CD8-positive, alpha-beta memory T cell (primary cell): ENCODE results near the gene DDTL. TPM values are rescaled to one million over a fixed set of nuclear protein-coding genes. Genes with fewer than 3 reads are reported as not detected.
A peak's percentile ranks its signal among the peaks of the same experiment; 100 is the strongest.
"Not testable (repeated sequence)": the region's sequence is repeated elsewhere in the genome, so short reads cannot be mapped to it uniquely, and the experiment has no call there.

Source experiments
- CTCF ChIA-PET: fragments of 350-600 bp; sonication (Branson Sonifier 250); formaldehyde crosslinking; loops from one replicate; lab custom pipeline; 2021; ENCODE audit warnings: antibody characterized with exemption; lab: Charles Lee
- POLR2A ChIA-PET: fragments of 350-600 bp; sonication (Branson Sonifier 250); formaldehyde crosslinking; loops from one replicate; lab custom pipeline; 2021; ENCODE audit warnings: antibody characterized with exemption; lab: Charles Lee
- DNase-seq, 5 donors: peaks; one replicate each; pipeline versions ENCODE4 v3.0.0 to v3.0.0-alpha.2; 2020 to 2022; ENCODE audit warnings: mixed read lengths in 1 of 5
- H3K27ac ChIP-seq: one replicate; pipeline ENCODE4 v1.7.0; 2013; ENCODE audit warnings: low read depth, mild to moderate bottlenecking, low read length, moderate library complexity
- H3K27me3 ChIP-seq: 2 replicates; pipeline ENCODE4 v1.7.0; 2013; ENCODE audit warnings: low read length, mild to moderate bottlenecking; ENCODE audit not compliant: insufficient read depth, poor library complexity, severe bottlenecking
- H3K36me3 ChIP-seq: 2 replicates; pipeline ENCODE4 v1.7.0; 2013; ENCODE audit warnings: mild to moderate bottlenecking, low read length, moderate library complexity; ENCODE audit not compliant: insufficient read depth
- H3K4me1 ChIP-seq: 2 replicates; pipeline ENCODE4 v1.7.0; 2013; ENCODE audit warnings: mild to moderate bottlenecking, low read length, moderate library complexity; ENCODE audit not compliant: insufficient read depth
- H3K4me3 ChIP-seq: 2 replicates; pipeline ENCODE4 v1.7.0; 2013; ENCODE audit warnings: mild to moderate bottlenecking, low read length
- H3K9me3 ChIP-seq: 2 replicates; pipeline ENCODE4 v1.7.0; 2013; ENCODE audit warnings: mild to moderate bottlenecking, low read length
- H3K27ac Mint-ChIP-seq, 8 donors: one replicate each; pipeline ENCODE4 v1.8.0; 2020 to 2021; ENCODE audit warnings: mixed read lengths in 8 of 8, mild to moderate bottlenecking in 6 of 8, inconsistent platforms in 3 of 8, moderate library complexity in 3 of 8
- H3K27me3 Mint-ChIP-seq, 2 donors: one replicate each; pipeline ENCODE4 v1.8.0; 2020 to 2021; ENCODE audit warnings: mixed read lengths in 2 of 2, mild to moderate bottlenecking in 1 of 2, moderate library complexity in 1 of 2
- H3K36me3 Mint-ChIP-seq, 3 donors: one replicate each; pipeline ENCODE4 v1.8.0; 2020 to 2021; ENCODE audit warnings: mixed read lengths in 3 of 3, inconsistent platforms in 1 of 3, mild to moderate bottlenecking in 1 of 3
- H3K4me1 Mint-ChIP-seq, 3 donors: one replicate each; pipeline ENCODE4 v1.8.0; 2020 to 2021; ENCODE audit warnings: mixed read lengths in 3 of 3, inconsistent platforms in 1 of 3, mild to moderate bottlenecking in 1 of 3
- H3K4me3 Mint-ChIP-seq, 7 donors: one replicate each; pipeline ENCODE4 v1.8.0; 2020 to 2021; ENCODE audit warnings: mixed read lengths in 7 of 7, mild to moderate bottlenecking in 6 of 7, moderate library complexity in 4 of 7, inconsistent platforms in 2 of 7
- H3K9me3 Mint-ChIP-seq, 5 donors: one replicate each; pipeline ENCODE4 v1.8.0; 2020 to 2022; ENCODE audit warnings: mixed read lengths in 5 of 5, mild to moderate bottlenecking in 3 of 5, moderate library complexity in 2 of 5, inconsistent platforms in 1 of 5
- polyA plus RNA-seq: library from polyadenylated mRNA; unstranded; fragments of 300-500 nt; fragmentation: Illumina TruSeq; gene quantifications from one replicate; pipeline ENCODE4 v1.2.3, GENCODE V29; 2021
- total RNA-seq, 2 experiments: library from RNA; stranded (reverse); gene quantifications; one replicate each; pipeline ENCODE4 v1.2.3, GENCODE V29; 2021

DDTL gene
- total and polyA plus RNA-seq, 3 experiments from 2014 or later = 2.4 TPM; not detected in 2

GRCh38 chr22:23955886-23956285, 10.8 kb upstream of the DDTL start:
- H3K27ac Mint-ChIP-seq, H3K27me3 Mint-ChIP-seq, CTCF ChIA-PET, H3K4me3 ChIP-seq, H3K27ac ChIP-seq, POLR2A ChIA-PET, H3K4me1 ChIP-seq, H3K4me1 Mint-ChIP-seq, H3K9me3 Mint-ChIP-seq, H3K27me3 ChIP-seq, H3K9me3 ChIP-seq, DNase-seq, H3K36me3 Mint-ChIP-seq, H3K36me3 ChIP-seq, H3K4me3 Mint-ChIP-seq: not testable (repeated sequence)

- CTCF ChIA-PET, H3K27ac ChIP-seq, H3K36me3 ChIP-seq: not testable (repeated sequence)
Observed at GRCh38 chr22:23956301-23956900, 10.3 kb upstream of the DDTL start.

DNA sequence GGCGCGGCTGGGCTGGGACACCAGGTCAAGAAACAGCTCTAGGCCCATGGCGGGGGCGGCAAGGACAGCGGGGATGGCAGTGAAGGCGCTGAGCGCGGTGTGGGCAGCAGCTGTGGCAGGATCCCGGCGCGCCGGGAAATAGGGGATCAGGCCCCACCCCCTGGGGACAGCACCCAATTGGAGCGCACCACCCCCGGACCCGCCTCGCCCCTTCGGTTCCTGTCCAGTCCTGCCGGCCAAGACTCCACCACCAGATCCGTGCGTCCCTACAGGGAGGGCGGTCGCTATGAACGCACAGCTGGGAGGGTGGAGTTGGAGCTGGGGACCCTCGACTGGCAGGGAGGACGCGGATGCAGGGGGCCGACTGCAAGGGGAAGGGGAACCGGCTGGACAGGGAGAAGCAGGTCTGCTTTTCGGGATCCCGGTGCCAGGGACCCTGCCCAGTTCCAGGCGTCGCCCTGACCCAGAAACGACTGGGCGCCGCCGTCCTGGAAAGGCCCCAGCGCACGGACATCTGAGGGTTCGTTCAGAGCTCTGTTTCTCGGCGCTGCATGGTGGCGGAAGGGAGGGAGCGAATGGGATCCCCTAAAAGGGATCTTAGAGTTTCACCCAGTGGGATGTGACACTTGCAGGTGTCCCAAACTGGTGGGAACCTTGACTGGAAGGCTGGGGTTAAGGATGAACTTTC, 5.5 kb upstream of the DDTL start, which contains the start of gene GSTT2B:
TSS of gene GSTT2B (minus strand) at position 112 of the 688 bp plus-strand sequence. CDS start at position 48, 64 bp downstream.
- H3K27me3 Mint-ChIP-seq, H3K36me3 Mint-ChIP-seq, H3K27me3 ChIP-seq, H3K4me3 Mint-ChIP-seq, H3K4me1 Mint-ChIP-seq, DNase-seq, H3K9me3 ChIP-seq, H3K4me1 ChIP-seq, H3K36me3 ChIP-seq, H3K9me3 Mint-ChIP-seq, H3K4me3 ChIP-seq, H3K27ac Mint-ChIP-seq, CTCF ChIA-PET, H3K27ac ChIP-seq, POLR2A ChIA-PET: not testable (repeated sequence)

More at GRCh38 chr22:23956301-23956900, 10.3 kb upstream of the DDTL start:
- H3K9me3 ChIP-seq, H3K27me3 ChIP-seq, H3K4me3 Mint-ChIP-seq, POLR2A ChIA-PET, H3K4me1 ChIP-seq, H3K36me3 Mint-ChIP-seq, H3K9me3 Mint-ChIP-seq, H3K27me3 Mint-ChIP-seq, H3K4me3 ChIP-seq, H3K4me1 Mint-ChIP-seq: not testable (repeated sequence)
- DNase-seq = peak; percentile 59 to 80 (median 64)
- H3K27ac Mint-ChIP-seq = peak overlapping the region in 2 of 8 donors; percentile 39 to 74

DNA sequence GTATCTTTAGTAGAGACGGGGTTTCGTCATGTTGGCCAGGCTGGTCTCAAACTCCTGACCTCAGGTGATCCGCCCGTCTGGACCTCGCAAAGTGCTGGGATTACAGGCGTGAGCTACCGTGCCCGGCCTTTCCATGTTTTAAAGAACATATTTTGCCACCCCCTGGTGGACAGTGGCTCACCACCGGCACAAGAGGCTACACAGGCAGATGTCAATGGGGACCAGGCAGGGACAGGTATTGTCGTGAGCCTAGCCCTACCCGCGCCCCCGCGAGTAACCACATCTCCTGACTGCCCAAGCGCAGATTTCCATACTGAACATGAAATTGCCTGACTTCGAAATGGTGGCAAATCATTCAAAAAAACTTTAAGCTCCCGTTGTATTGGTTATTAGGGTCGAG, 594 bp upstream of the DDTL start:
- H3K27me3 ChIP-seq, H3K9me3 ChIP-seq, H3K4me3 ChIP-seq, H3K27ac ChIP-seq, CTCF ChIA-PET, DNase-seq, POLR2A ChIA-PET, H3K4me1 ChIP-seq, H3K9me3 Mint-ChIP-seq, H3K4me3 Mint-ChIP-seq, H3K27me3 Mint-ChIP-seq, H3K27ac Mint-ChIP-seq: not testable (repeated sequence)
- Mint-ChIP-seq H3K36me3 (peaks cover 7 to 22% (median 8%) of the 10 kb centered on the region in 3 donors), H3K4me1 (peaks cover 12 to 15% (median 13%) of the 10 kb centered on the region in 3 donors)
- H3K36me3 ChIP-seq = peaks cover 20% of the 10 kb centered on the region

DNA sequence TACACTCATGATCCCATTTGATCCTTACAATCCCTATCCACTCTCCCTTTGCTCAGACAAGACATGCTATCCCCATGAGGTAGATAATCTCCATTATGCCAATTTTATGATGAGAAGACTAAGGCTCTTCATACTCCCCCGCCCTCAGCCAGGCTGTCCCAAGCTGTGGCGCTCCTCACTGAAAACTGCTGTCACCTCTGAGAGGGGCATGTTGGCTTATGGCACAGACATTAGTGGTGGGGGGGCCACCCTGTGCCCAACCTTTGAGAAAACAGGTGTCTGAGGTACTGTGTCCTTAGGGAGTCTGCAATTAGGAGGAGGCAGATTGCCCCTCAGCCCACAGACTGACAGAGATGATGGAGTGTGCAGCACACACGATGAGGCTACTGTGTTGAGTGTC, 2.4 kb downstream of the DDTL start:
- H3K4me1 ChIP-seq = no peaks in the 10 kb centered on the region
- peak overlapping the region in 3 of 7 donors; percentile 8 to 83 (median 19) for H3K4me3 Mint-ChIP-seq
- H3K27ac ChIP-seq = no peak overlapping the region
- no peaks in the 10 kb centered on the region for H3K27me3 ChIP-seq
- ChIA-PET CTCF (no interaction called here), POLR2A (no interaction called here)
- no peak for DNase-seq
- H3K36me3 Mint-ChIP-seq = peaks cover 8 to 31% (median 8%) of the 10 kb centered on the region in 3 donors
- peaks cover 27% of the 10 kb centered on the region for H3K36me3 ChIP-seq
- H3K9me3 ChIP-seq = no peaks in the 10 kb centered on the region
- H3K4me1 Mint-ChIP-seq = peaks cover 13 to 21% (median 18%) of the 10 kb centered on the region in 3 donors
- no peak overlapping the region for H3K4me3 ChIP-seq
- no peaks in the 10 kb centered on the region for H3K9me3 Mint-ChIP-seq
- no peaks in the 10 kb centered on the region for H3K27me3 Mint-ChIP-seq
- H3K27ac Mint-ChIP-seq = peak overlapping the region in 2 of 8 donors; percentile 11 to 42

GRCh38 chr22:23970201-23970641, 3.5 kb downstream of the DDTL start:
- Mint-ChIP-seq H3K36me3 (peaks cover 8 to 31% (median 8%) of the 10 kb centered on the region in 3 donors), H3K27ac (peak overlapping the region in 6 of 8 donors; percentile 0 to 18 (median 11)), H3K4me3 (peak overlapping the region in 3 of 7 donors; percentile 2 to 83 (median 37)), H3K9me3 (no peaks in the 10 kb centered on the region), H3K4me1 (peaks cover 13 to 21% (median 18%) of the 10 kb centered on the region in 3 donors), H3K27me3 (no peaks in the 10 kb centered on the region)
- Histone ChIP-seq H3K4me1 (no peaks in the 10 kb centered on the region), H3K27me3 (no peaks in the 10 kb centered on the region), H3K4me3 (no peak overlapping the region), H3K27ac (no peak overlapping the region), H3K36me3 (peaks cover 27% of the 10 kb centered on the region), H3K9me3 (no peaks in the 10 kb centered on the region)
- POLR2A ChIA-PET = no interaction called here
- CTCF ChIA-PET = no interaction called here
- no peak for DNase-seq

GRCh38 chr22:23970816-23971486, 4.3 kb downstream of the DDTL start:
- Mint-ChIP-seq H3K36me3 (peaks cover 8 to 31% (median 8%) of the 10 kb centered on the region in 3 donors), H3K4me1 (peaks cover 13 to 21% (median 18%) of the 10 kb centered on the region in 3 donors), H3K4me3 (peak overlapping the region in 3 of 7 donors; percentile 15 to 83 (median 37)), H3K27ac (peak overlapping the region in 1 of 8 donors; percentile 18), H3K9me3 (no peaks in the 10 kb centered on the region), H3K27me3 (no peaks in the 10 kb centered on the region)
- Histone ChIP-seq H3K9me3 (no peaks in the 10 kb centered on the region), H3K27me3 (no peaks in the 10 kb centered on the region), H3K36me3 (peaks cover 27% of the 10 kb centered on the region), H3K27ac (no peak overlapping the region), H3K4me1 (no peaks in the 10 kb centered on the region), H3K4me3 (no peak overlapping the region)
- DNase-seq = no peak
- ChIA-PET CTCF (no interaction called here), POLR2A (no interaction called here)

DNA sequence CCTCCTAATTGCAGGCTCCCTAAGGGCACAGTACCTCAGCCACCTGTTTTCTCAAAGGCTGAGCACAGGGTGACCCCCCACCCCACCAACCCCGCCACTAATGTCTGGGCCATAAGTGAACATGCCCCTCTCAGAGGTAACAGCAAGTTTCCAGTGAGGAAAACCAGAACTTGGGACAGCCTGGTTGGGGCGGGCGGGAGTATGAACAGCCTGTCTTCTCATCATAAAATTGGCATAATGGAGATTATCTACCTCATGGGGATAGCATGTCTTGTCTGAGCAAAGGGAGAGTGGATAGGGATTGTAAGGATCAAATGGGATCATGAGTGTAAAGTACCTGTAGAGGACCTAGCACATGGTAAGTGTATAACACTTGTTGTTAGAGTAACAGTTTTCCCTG, 5.2 kb downstream of the DDTL start:
- POLR2A ChIA-PET, H3K4me1 ChIP-seq, H3K27ac ChIP-seq, H3K4me3 ChIP-seq, H3K9me3 ChIP-seq, DNase-seq, H3K9me3 Mint-ChIP-seq, H3K27me3 Mint-ChIP-seq, CTCF ChIA-PET, H3K27me3 ChIP-seq: not testable (repeated sequence)
- peaks cover 27% of the 10 kb centered on the region for H3K36me3 ChIP-seq
- Mint-ChIP-seq H3K27ac (peak overlapping the region in 3 of 8 donors; percentile 40 to 79 (median 43)), H3K4me1 (peaks cover 13 to 21% (median 18%) of the 10 kb centered on the region in 3 donors), H3K36me3 (peaks cover 8 to 31% (median 8%) of the 10 kb centered on the region in 3 donors), H3K4me3 (peak overlapping the region in 5 of 7 donors; percentile 38 to 83 (median 68))
